Hepatocyte (in vitro differentiated cells): Measurements from ENCODE around the gene MMP28.

Source experiments
- EZH2 ChIP-seq: fragments of 200-600 bp; sonication (generic); IDR thresholded peaks from 2 replicates; pipeline ENCODE4 v1.6.1; 2016; ENCODE audit warnings: antibody characterized with exemption, mild to moderate bottlenecking, borderline replicate concordance
- EZH2phosphoT487 ChIP-seq: fragments of 200-600 bp; sonication (generic); IDR thresholded peaks from one replicate; pipeline ENCODE4 v1.6.1; 2018; ENCODE audit warnings: antibody characterized with exemption, mild to moderate bottlenecking, low read depth, moderate library complexity; ENCODE audit not compliant: unreplicated experiment, severe bottlenecking
- TF ChIP-seq, protein P1 (sequence below): fragments of 200-600 bp; sonication (generic); IDR thresholded peaks from 2 replicates; pipeline ENCODE4 v1.5.1; 2016; ENCODE audit warnings: antibody characterized with exemption, mild to moderate bottlenecking; ENCODE audit not compliant: poor library complexity

DNA sequence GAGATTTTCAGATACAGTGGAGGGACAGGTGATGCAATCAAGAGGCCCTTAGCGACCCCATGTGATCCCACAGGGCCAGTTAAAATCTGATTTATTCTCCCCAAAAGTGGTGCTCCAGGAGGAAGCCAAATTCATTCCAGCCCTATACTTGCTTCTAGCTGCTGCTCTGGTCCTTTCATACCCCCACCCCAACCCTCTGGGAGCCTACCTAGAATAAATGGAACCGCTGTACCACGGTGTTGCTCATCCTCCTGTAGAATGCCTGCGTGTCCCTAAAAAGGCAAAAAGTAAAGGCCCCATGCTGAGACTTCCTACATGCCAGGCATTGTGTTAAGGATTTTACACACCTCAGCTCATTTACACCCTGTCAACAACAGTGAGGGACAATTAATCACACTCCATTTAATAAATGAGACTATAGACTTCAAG lies 66.0 kb downstream of the MMP28 start:
- TF ChIP-seq EZH2phosphoT487: no peak
- TF ChIP-seq EZH2: no peak
- TF ChIP-seq, protein P1, sequence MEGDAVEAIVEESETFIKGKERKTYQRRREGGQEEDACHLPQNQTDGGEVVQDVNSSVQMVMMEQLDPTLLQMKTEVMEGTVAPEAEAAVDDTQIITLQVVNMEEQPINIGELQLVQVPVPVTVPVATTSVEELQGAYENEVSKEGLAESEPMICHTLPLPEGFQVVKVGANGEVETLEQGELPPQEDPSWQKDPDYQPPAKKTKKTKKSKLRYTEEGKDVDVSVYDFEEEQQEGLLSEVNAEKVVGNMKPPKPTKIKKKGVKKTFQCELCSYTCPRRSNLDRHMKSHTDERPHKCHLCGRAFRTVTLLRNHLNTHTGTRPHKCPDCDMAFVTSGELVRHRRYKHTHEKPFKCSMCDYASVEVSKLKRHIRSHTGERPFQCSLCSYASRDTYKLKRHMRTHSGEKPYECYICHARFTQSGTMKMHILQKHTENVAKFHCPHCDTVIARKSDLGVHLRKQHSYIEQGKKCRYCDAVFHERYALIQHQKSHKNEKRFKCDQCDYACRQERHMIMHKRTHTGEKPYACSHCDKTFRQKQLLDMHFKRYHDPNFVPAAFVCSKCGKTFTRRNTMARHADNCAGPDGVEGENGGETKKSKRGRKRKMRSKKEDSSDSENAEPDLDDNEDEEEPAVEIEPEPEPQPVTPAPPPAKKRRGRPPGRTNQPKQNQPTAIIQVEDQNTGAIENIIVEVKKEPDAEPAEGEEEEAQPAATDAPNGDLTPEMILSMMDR: no peak
